ENCODE data around the gene PMP22. TPM values are rescaled to one million over a fixed set of nuclear protein-coding genes. Genes with fewer than 3 reads are reported as not detected.

Gene PMP22
- total RNA-seq, 4 donors from 2014 or later, result 75.5 to 227 (median 83.2) TPM

- intact Hi-C loops (cut with DNase I; ENCODE audit: low total_unique reads) (loop anchor here (1.0 to 5.0 kb wide), 7 partner anchors 45 to 240 kb away; no protein-coding TSS in a partner anchor), in situ Hi-C loops (cut with MboI; ENCODE audit: low sequenced_read_pairs in 4 of 4) (loop anchor here in 3 of 4 donors (25.0 kb wide), 1 partner anchor 150 kb away; no protein-coding TSS in a partner anchor)
- Histone ChIP-seq H3K4me3 (peak overlapping the region; percentile 78 to 97 (median 85)), H3K36me3 (peaks cover 0 to 16% of the 10 kb centered on the region in 2 donors), H3K4me1 (peaks cover 44 to 45% of the 10 kb centered on the region in 2 donors), H3K9me3 (no peaks in the 10 kb centered on the region), H3K27me3 (no peaks in the 10 kb centered on the region), H3K27ac (peak overlapping the region; percentile 94 to 98 (median 96))
- peak; percentile 16 to 45 for DNase-seq
- TF ChIP-seq CTCF (IDR thresholded peaks at IDR 0.05 in 4 of 5, conservative IDR thresholded peaks at IDR 0.05 in 1 of 5), result no peak
- no peak for TF ChIP-seq POLR2A (IDR thresholded peaks at IDR 0.05)
- peak; percentile 7 to 20 for ATAC-seq
Measured at GRCh38 chr17:15261802-15262290, 3.3 kb downstream of the PMP22 start.

- DNase-seq (peak; percentile 48 to 80), ATAC-seq (peak; percentile 37 to 38)
- Histone ChIP-seq H3K27me3 (no peaks in the 10 kb centered on the region), H3K36me3 (peaks cover 0 to 16% of the 10 kb centered on the region in 2 donors), H3K4me1 (peaks cover 49 to 50% of the 10 kb centered on the region in 2 donors), H3K4me3 (peak overlapping the region; percentile 78 to 97 (median 85)), H3K27ac (peak overlapping the region; percentile 94 to 98 (median 96)), H3K9me3 (no peaks in the 10 kb centered on the region)
- in situ Hi-C loops (cut with MboI; ENCODE audit: low sequenced_read_pairs in 4 of 4), result loop anchor here in 3 of 4 donors (25.0 kb wide), 1 partner anchor 151 kb away; no protein-coding TSS in a partner anchor
- TF ChIP-seq CTCF (IDR thresholded peaks at IDR 0.05 in 4 of 5, conservative IDR thresholded peaks at IDR 0.05 in 1 of 5) (no peak), POLR2A (IDR thresholded peaks at IDR 0.05) (peak in 1 of 2 donors; percentile 35)
- intact Hi-C loops (cut with DNase I; ENCODE audit: low total_unique reads), result loop anchor here (1.0 to 5.0 kb wide), 3 partner anchors 136 to 241 kb away; no protein-coding TSS in a partner anchor
Measured at GRCh38 chr17:15261258-15261801, 3.8 kb downstream of the PMP22 start.

- Histone ChIP-seq H3K4me1 (peaks cover 55 to 57% of the 10 kb centered on the region in 2 donors), H3K27ac (peak overlapping the region; percentile 94 to 98 (median 96))
- in situ Hi-C loops (cut with MboI; ENCODE audit: low sequenced_read_pairs in 4 of 4), result loop anchor here in 3 of 4 donors (25.0 kb wide), 1 partner anchor 152 kb away; no protein-coding TSS in a partner anchor
Measured at GRCh38 chr17:15260376-15261257, 4.5 kb downstream of the PMP22 start.

More at GRCh38 chr17:15260376-15261257, 4.5 kb downstream of the PMP22 start:
- H3K27me3 ChIP-seq, result no peaks in the 10 kb centered on the region
- peak; percentile 39 to 40 for ATAC-seq
- peak; percentile 73 to 84 for DNase-seq
- peak overlapping the region; percentile 78 to 97 (median 85) for H3K4me3 ChIP-seq
- intact Hi-C loops (cut with DNase I; ENCODE audit: low total_unique reads), result loop anchor here (1.0 to 5.0 kb wide), 3 partner anchors 137 to 242 kb away; no protein-coding TSS in a partner anchor
- TF ChIP-seq CTCF (IDR thresholded peaks at IDR 0.05 in 4 of 5, conservative IDR thresholded peaks at IDR 0.05 in 1 of 5), result peak; percentile 63 to 98 (median 95)
- peak; percentile 53 to 74 for TF ChIP-seq POLR2A (IDR thresholded peaks at IDR 0.05)
- peaks cover 0 to 16% of the 10 kb centered on the region in 2 donors for H3K36me3 ChIP-seq
- H3K9me3 ChIP-seq, result no peaks in the 10 kb centered on the region

Measured in gastrocnemius medialis (tissue), 4 donors.